ENCODE measurements around the gene PTGES3L. TPM values are rescaled to one million over a fixed set of nuclear protein-coding genes. Genes with fewer than 3 reads are reported as not detected.

Gene PTGES3L
- polyA plus RNA-seq, 1 experiment = 1.9 TPM

DNA sequence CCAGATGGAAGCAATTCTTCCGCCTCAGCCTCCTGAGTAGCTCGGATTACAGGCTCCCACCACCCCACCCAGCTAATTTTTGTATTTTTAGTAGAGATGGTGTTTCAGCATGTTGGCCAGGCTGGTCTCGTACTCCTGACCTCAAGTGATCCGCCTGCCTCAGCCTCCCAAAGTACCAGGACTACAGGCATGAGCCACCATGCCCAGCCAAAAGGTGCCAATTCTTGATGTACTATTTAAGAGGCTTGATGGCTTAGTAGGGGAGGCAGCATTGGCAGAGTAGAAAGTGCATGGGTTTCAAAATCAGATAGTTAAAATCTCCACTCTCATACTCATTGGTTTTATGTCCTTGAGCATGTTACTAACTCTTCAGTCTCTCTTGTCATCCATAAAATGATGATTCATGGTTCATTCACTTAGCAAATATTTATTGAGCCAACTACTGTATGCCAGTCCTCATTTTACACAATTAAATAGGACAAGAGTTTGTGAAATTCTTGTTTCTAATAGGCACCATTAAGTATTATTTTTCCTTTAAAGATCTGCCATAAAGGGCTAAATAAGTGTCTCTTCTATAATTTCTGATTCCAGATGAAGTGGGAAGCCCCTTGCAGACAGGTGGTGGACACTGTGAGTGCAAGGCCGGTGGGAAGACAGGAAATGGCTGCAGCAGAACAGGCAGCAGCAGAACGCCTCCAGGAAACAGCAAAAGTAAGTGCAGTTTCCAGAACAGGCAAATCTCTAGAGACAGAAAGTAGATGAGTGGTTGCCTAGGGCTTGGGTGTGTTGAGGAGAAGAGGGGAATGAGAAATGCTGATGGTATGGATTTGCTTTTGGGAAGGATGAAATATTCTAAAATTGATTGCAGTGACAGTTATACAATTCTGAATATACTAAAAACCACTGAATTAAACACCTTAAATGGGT, 10.1 kb upstream of the PTGES3L start:
- H3K27me3 ChIP-seq (ENCODE audit: control insufficient read depth, insufficient read depth, low read length) = no peaks in the 10 kb centered on the region
- ChIA-PET CTCF (no interaction called here), POLR2A (no interaction called here)
- DNase-seq (ENCODE audit: low read depth, low spot score) = no peak
- TF ChIP-seq, protein P1, sequence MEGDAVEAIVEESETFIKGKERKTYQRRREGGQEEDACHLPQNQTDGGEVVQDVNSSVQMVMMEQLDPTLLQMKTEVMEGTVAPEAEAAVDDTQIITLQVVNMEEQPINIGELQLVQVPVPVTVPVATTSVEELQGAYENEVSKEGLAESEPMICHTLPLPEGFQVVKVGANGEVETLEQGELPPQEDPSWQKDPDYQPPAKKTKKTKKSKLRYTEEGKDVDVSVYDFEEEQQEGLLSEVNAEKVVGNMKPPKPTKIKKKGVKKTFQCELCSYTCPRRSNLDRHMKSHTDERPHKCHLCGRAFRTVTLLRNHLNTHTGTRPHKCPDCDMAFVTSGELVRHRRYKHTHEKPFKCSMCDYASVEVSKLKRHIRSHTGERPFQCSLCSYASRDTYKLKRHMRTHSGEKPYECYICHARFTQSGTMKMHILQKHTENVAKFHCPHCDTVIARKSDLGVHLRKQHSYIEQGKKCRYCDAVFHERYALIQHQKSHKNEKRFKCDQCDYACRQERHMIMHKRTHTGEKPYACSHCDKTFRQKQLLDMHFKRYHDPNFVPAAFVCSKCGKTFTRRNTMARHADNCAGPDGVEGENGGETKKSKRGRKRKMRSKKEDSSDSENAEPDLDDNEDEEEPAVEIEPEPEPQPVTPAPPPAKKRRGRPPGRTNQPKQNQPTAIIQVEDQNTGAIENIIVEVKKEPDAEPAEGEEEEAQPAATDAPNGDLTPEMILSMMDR (IDR thresholded peaks at IDR 0.05; ENCODE audit: low read depth, low read length) = no peak
- no peaks in the 10 kb centered on the region for H3K9me3 ChIP-seq (ENCODE audit: control insufficient read depth, insufficient read depth, low read length)
- H3K27ac ChIP-seq (ENCODE audit: low read depth, low read length) = no peak overlapping the region
- H3K4me3 ChIP-seq (ENCODE audit: low read depth, low read length) = no peak overlapping the region

DNA sequence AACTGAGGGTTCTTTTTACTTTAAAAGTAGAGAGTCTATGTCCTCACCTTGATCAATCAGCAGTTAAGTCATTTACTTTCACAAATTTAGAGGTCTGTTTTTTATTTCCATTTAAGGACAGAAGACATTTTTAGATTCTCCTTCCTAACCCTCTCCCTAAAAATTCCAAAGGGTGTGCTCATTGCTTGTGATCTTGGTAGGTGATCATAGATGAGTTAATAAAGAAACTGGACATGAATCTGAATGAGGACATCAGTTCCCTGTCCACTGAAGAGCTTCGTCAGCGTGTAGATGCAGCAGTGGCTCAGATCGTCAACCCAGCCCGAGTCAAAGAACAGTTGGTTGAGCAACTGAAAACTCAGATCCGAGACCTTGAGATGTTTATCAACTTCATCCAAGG, 9.3 kb upstream of the PTGES3L start:
- Histone ChIP-seq H3K27me3 (ENCODE audit: control insufficient read depth, insufficient read depth, low read length) (no peaks in the 10 kb centered on the region), H3K27ac (ENCODE audit: low read depth, low read length) (no peak overlapping the region), H3K4me3 (ENCODE audit: low read depth, low read length) (no peak overlapping the region), H3K9me3 (ENCODE audit: control insufficient read depth, insufficient read depth, low read length) (no peaks in the 10 kb centered on the region)
- TF ChIP-seq, protein P1 (IDR thresholded peaks at IDR 0.05; ENCODE audit: low read depth, low read length) = no peak
- no peak for DNase-seq (ENCODE audit: low read depth, low spot score)
- POLR2A ChIA-PET = no interaction called here
- CTCF ChIA-PET = interaction anchor here (2.3 kb wide), 1 partner anchor 9 kb away, joined by 14 read pairs; the partner anchor contains the start of gene RPL27

DNA sequence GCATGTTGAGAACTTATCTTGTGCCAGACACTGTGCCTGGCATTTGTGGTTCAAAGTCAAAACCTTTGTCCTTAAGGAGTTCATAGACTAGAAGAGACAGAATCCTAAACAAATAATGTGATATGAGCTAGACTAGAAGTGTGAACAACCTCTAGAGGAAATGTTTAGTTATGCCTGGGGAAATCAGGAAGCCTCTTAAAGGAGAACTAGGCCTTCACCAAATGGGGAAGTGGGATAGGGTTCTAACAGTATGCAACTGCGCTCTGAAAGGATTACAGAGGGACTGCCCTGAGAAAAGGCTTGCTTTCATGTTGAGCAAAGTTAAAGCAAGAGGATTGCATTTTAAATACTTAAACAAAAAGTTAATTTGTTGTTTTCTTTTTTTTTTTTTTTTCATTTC, 5.3 kb upstream of the PTGES3L start:
- Histone ChIP-seq H3K9me3 (ENCODE audit: control insufficient read depth, insufficient read depth, low read length) (no peaks in the 10 kb centered on the region; the same call in 1 of the 2 replicates), H3K27ac (ENCODE audit: low read depth, low read length) (no peak overlapping the region), H3K4me3 (ENCODE audit: low read depth, low read length) (no peak overlapping the region), H3K27me3 (ENCODE audit: control insufficient read depth, insufficient read depth, low read length) (no peaks in the 10 kb centered on the region)
- ChIA-PET CTCF (interaction anchor here (1.0 to 1.1 kb wide), 2 partner anchors 13 to 48 kb away, joined by 3 to 5 read pairs; partner anchors contain the start of gene RPL27), POLR2A (no interaction called here)
- TF ChIP-seq, protein P1 (IDR thresholded peaks at IDR 0.05; ENCODE audit: low read depth, low read length) = no peak
- DNase-seq (ENCODE audit: low read depth, low spot score) = no peak

DNA sequence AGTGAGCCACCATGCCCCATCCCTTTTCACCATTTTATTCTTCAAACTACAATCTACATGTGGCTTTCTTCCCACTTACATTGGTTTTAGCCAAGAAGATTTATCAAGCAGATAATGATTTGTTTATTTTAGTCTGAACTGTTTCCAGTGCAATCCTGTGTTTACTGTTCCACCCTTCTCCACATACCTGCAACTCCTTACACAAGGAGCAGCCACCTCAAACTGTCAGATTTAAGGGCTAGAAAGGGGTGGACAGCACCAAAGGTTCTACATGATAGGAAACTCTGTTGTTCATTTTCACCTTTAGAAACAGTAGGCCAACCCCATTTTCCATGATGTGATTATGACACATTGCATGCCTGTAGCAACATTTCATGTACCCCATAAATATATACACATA, 2.4 kb upstream of the PTGES3L start:
- no peak for DNase-seq (ENCODE audit: low read depth, low spot score)
- ChIA-PET POLR2A (interaction anchor here (0.7 kb wide), 1 partner anchor 148 kb away, joined by 5 read pairs; no protein-coding TSS in a partner anchor), CTCF (interaction anchor here (0.5 kb wide), 1 partner anchor 34 kb away, joined by 8 read pairs; no protein-coding TSS in a partner anchor)
- Histone ChIP-seq H3K27ac (ENCODE audit: low read depth, low read length) (no peak overlapping the region), H3K27me3 (ENCODE audit: control insufficient read depth, insufficient read depth, low read length) (no peaks in the 10 kb centered on the region), H3K4me3 (ENCODE audit: low read depth, low read length) (no peak overlapping the region), H3K9me3 (ENCODE audit: control insufficient read depth, insufficient read depth, low read length) (no peaks in the 10 kb centered on the region; the same call in 1 of the 2 replicates)
- TF ChIP-seq, protein P1 (IDR thresholded peaks at IDR 0.05; ENCODE audit: low read depth, low read length) = no peak

Data from AG04450 (cell line).